Transverse colon (tissue), 4 donors: ENCODE measurements around the gene LRRC45.

Experiments
- EP300 ChIP-seq: sonication (generic); formaldehyde crosslinking; IDR thresholded peaks from one replicate; pipeline ENCODE4 v1.6.1; 2017; ENCODE audit warnings: antibody characterized with exemption, low read depth
- POLR2A ChIP-seq: fragments of 450-650 bp; IDR thresholded peaks from one replicate; pipeline ENCODE4 v1.6.1; 2016; ENCODE audit warnings: antibody characterized with exemption, mild to moderate bottlenecking, moderate library complexity
- POLR2AphosphoS5 ChIP-seq, 3 donors: sonication (generic); formaldehyde crosslinking; IDR thresholded peaks; one replicate each; pipeline ENCODE4 v1.6.1; 2016; ENCODE audit warnings: antibody characterized with exemption in 3 of 3
- TF ChIP-seq, protein P1 (sequence below), 5 experiments: fragments of 200-600 bp in 3 of 5; fragments of 450-650 bp in 2 of 5; sonication (generic) in 3 of 5; IDR thresholded peaks; 1 replicate in 2 of 5; 2 replicates in 3 of 5; pipeline ENCODE4 v1.5.1; 2016 to 2017; ENCODE audit warnings: antibody characterized with exemption in 5 of 5, inconsistent platforms in 3 of 5, mild to moderate bottlenecking in 2 of 5, moderate library complexity in 1 of 5

DNA sequence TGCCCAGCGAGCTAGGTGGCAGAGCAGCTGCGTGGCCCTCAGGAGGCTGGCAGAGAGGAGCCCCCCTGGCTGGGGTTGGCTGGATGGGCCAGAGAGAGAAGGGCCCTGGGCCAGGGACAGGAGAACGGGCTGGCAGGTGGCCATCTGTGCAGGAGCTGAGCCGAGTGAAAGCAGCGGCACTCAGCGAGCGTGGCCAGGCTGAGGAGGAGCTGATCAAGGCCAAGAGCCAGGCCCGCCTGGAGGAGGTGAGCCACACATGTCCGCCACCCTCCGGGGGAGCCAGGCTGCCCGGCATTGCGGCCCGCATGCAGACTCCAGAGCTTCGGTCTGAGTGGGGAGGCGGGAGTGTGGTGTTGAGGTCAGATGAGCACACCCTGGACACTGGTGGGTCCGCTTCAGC, 6.3 kb downstream of the LRRC45 start:
- TF ChIP-seq, protein P1, sequence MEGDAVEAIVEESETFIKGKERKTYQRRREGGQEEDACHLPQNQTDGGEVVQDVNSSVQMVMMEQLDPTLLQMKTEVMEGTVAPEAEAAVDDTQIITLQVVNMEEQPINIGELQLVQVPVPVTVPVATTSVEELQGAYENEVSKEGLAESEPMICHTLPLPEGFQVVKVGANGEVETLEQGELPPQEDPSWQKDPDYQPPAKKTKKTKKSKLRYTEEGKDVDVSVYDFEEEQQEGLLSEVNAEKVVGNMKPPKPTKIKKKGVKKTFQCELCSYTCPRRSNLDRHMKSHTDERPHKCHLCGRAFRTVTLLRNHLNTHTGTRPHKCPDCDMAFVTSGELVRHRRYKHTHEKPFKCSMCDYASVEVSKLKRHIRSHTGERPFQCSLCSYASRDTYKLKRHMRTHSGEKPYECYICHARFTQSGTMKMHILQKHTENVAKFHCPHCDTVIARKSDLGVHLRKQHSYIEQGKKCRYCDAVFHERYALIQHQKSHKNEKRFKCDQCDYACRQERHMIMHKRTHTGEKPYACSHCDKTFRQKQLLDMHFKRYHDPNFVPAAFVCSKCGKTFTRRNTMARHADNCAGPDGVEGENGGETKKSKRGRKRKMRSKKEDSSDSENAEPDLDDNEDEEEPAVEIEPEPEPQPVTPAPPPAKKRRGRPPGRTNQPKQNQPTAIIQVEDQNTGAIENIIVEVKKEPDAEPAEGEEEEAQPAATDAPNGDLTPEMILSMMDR (IDR thresholded peaks at IDR 0.05), result no peak
- TF ChIP-seq POLR2A (no peak), EP300 (no peak), POLR2AphosphoS5 (IDR thresholded peaks at IDR 0.05) (no peak)
